ENCODE results near the gene LAIR1. TPM values are rescaled to one million over a fixed set of nuclear protein-coding genes. Genes with fewer than 3 reads are reported as not detected.

The LAIR1 gene
- total RNA-seq (2014; rRNA removed; shearing (Covaris generic)), result 0.07 and 0.33 TPM in 2 replicates

DNA sequence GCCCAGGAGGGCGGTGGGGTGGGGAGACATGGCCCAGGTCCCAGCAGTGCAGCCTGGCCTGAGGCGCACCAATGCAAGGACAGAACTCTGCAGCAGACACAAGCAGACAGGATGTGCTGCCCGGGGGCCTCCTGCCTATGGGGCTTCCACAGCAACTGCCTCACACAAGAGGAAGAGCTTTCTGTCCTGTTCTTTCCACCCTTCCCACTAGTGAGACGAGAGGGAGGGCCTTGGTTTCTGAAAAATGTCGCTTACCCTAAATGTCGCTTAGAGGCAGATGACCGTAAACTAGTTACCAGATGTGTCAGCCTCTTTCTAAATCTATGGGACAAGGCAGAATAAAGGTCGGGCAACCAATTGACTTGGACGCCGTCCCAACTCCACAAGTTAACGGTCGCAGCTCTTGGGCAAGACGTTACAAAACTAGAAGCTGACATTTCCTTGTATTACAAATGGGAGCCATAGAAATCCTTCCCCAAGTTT is at the start of gene LAIR1:
Gene LAIR1 (minus strand): TSS at position 157 of the 483 bp plus-strand sequence. CDS start 127 bp downstream, at position 30.
- no peak for DNase-seq
- Histone ChIP-seq H3K27me3 (ENCODE audit: control insufficient read depth, insufficient read depth, low read length) (no peaks in the 10 kb centered on the region), H3K36me3 (replicated peaks; ENCODE audit: control insufficient read depth, insufficient read depth, low read length) (no peaks in the 10 kb centered on the region), H3K4me3 (ENCODE audit: insufficient read depth, low read depth, low read length) (no peak within 1 kb of the TSS)

GRCh38 chr19:54414156-54414555 is 49.4 kb upstream of the LAIR1 start:
- no peaks in the 10 kb centered on the region for H3K36me3 ChIP-seq (replicated peaks; ENCODE audit: control insufficient read depth, insufficient read depth, low read length)
- peaks cover 34% of the 10 kb centered on the region for H3K27me3 ChIP-seq (ENCODE audit: control insufficient read depth, insufficient read depth, low read length)
- H3K4me3 ChIP-seq (ENCODE audit: insufficient read depth, low read depth, low read length), result no peak overlapping the region
- DNase-seq, result no peak

- DNase-seq, result no peak
- no peaks in the 10 kb centered on the region for H3K36me3 ChIP-seq (replicated peaks; ENCODE audit: control insufficient read depth, insufficient read depth, low read length)
- H3K4me3 ChIP-seq (ENCODE audit: insufficient read depth, low read depth, low read length), result no peak overlapping the region
- peaks cover 34% of the 10 kb centered on the region for H3K27me3 ChIP-seq (ENCODE audit: control insufficient read depth, insufficient read depth, low read length)
Measured at GRCh38 chr19:54412877-54413276, 48.1 kb upstream of the LAIR1 start.

GRCh38 chr19:54411033-54411432 is 46.3 kb upstream of the LAIR1 start:
- Histone ChIP-seq H3K27me3 (ENCODE audit: control insufficient read depth, insufficient read depth, low read length) (peaks cover 22% of the 10 kb centered on the region), H3K36me3 (replicated peaks; ENCODE audit: control insufficient read depth, insufficient read depth, low read length) (no peaks in the 10 kb centered on the region), H3K4me3 (ENCODE audit: insufficient read depth, low read depth, low read length) (no peak overlapping the region)
- no peak for DNase-seq

DNA sequence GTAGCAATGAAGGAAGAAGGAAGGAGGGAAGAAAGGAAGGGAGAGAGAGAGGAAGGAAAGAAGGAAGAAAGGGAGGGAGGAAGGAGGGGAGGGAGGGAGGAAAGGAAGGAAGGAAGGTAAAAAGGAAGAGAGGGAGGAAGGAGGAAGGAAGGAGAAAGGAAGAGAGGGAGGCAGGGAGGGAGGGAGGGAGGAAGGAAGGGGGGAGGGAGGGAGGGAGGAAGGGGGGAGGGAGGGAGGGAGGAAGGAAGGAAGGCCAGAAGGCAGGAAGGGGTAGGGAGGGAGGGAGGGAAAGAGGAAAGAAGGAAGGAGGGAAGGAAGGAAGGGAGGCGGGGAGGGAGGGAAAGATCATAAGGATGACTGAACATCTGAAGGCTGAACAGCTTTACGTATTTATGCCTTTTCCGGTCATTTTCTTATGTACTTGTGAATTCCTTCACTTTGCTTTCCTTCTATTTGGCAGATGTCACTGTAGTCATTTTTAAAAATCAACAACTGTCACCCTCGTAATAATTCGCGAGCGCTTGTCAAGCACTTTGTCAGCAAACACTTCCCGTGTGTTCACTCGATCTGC is 43.8 kb upstream of the LAIR1 start:
- no peak for DNase-seq
- H3K36me3 ChIP-seq (replicated peaks; ENCODE audit: control insufficient read depth, insufficient read depth, low read length), result no peaks in the 10 kb centered on the region
- H3K4me3 ChIP-seq (ENCODE audit: insufficient read depth, low read depth, low read length), result no peak overlapping the region
- H3K27me3 ChIP-seq (ENCODE audit: control insufficient read depth, insufficient read depth, low read length), result peaks cover 6% of the 10 kb centered on the region

- no peak overlapping the region for H3K4me3 ChIP-seq (ENCODE audit: insufficient read depth, low read depth, low read length)
- DNase-seq, result no peak
- H3K27me3 ChIP-seq (ENCODE audit: control insufficient read depth, insufficient read depth, low read length), result peaks cover 4% of the 10 kb centered on the region
- H3K36me3 ChIP-seq (replicated peaks; ENCODE audit: control insufficient read depth, insufficient read depth, low read length), result no peaks in the 10 kb centered on the region
Measured at GRCh38 chr19:54407780-54408179, 43.0 kb upstream of the LAIR1 start.

GRCh38 chr19:54405628-54406027 is 40.9 kb upstream of the LAIR1 start:
- no peaks in the 10 kb centered on the region for H3K36me3 ChIP-seq (replicated peaks; ENCODE audit: control insufficient read depth, insufficient read depth, low read length)
- H3K4me3 ChIP-seq (ENCODE audit: insufficient read depth, low read depth, low read length), result no peak overlapping the region
- DNase-seq, result no peak
- H3K27me3 ChIP-seq (ENCODE audit: control insufficient read depth, insufficient read depth, low read length), result peaks cover 2% of the 10 kb centered on the region

- DNase-seq, result no peak
Measured at GRCh38 chr19:54403054-54403453, 38.3 kb upstream of the LAIR1 start.

DNA sequence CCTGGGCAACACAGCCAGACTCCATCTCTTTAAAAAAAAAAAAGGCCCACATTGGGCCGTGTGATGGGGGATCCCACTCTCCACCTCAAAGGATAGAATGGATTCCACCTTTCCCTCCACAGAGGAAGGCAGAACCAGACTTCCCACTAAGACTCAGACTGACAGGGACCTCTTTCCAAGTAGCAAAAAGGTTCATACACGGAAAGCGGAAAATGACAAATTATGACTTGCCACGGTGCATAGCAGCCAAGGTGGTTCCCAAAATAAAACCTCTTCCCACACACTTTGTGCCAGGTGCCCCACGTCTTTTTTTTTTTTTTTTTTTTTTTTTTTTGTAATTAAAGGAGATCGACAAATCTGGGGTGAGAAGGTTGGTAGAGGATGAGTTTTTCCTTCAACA is 36.2 kb upstream of the LAIR1 start:
- no peaks in the 10 kb centered on the region for H3K36me3 ChIP-seq (replicated peaks; ENCODE audit: control insufficient read depth, insufficient read depth, low read length)
- no peak overlapping the region for H3K4me3 ChIP-seq (ENCODE audit: insufficient read depth, low read depth, low read length)
- no peaks in the 10 kb centered on the region for H3K27me3 ChIP-seq (ENCODE audit: control insufficient read depth, insufficient read depth, low read length)
- DNase-seq, result no peak

More at GRCh38 chr19:54403054-54403453, 38.3 kb upstream of the LAIR1 start:
- no peak overlapping the region for H3K4me3 ChIP-seq (ENCODE audit: insufficient read depth, low read depth, low read length)
- no peaks in the 10 kb centered on the region for H3K36me3 ChIP-seq (replicated peaks; ENCODE audit: control insufficient read depth, insufficient read depth, low read length)
- no peaks in the 10 kb centered on the region; the same call in 1 of the 2 replicates for H3K27me3 ChIP-seq (ENCODE audit: control insufficient read depth, insufficient read depth, low read length)

DNA sequence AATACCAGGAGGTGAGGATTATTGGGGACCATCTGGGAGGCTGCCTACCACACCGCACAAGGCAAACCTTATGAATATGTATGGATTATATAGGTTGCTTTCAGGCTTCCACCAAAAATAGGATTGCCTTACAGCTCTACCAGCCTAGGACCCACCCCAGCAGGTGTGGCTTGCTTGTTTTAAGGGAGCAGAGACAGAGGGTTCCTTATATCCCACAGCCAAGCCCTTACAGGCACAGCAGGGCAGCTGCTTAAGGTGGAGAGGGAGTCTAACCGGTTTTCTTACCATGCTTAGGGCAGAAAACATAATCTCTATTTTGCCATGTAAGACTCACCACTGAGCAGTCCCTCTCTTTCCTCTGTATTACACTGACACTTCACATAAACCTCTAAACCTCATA is 34.5 kb upstream of the LAIR1 start:
- no peak for DNase-seq
- Histone ChIP-seq H3K27me3 (ENCODE audit: control insufficient read depth, insufficient read depth, low read length) (no peaks in the 10 kb centered on the region), H3K36me3 (replicated peaks; ENCODE audit: control insufficient read depth, insufficient read depth, low read length) (no peaks in the 10 kb centered on the region), H3K4me3 (ENCODE audit: insufficient read depth, low read depth, low read length) (no peak overlapping the region)

DNA sequence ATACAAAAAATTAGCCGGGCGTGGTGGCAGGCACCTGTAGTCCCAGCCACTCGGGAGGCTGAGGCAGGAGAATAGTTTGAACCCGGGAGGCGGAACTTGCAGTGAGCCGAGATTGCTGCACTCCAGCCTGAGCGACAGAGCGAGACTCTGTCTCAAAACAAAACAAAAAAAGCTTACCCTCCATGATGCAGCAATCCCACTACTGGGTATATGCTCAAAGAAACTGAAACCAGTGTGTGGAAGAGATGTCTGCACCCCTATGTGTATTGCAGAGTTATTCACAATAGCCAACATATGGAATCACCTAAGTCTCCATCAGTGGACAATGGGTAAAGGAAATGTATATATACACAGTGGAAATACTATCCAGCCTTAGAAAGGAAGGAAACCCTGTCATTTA is 31.0 kb upstream of the LAIR1 start:
- no peak for DNase-seq
- Histone ChIP-seq H3K4me3 (ENCODE audit: insufficient read depth, low read depth, low read length) (no peak overlapping the region), H3K27me3 (ENCODE audit: control insufficient read depth, insufficient read depth, low read length) (no peaks in the 10 kb centered on the region), H3K36me3 (replicated peaks; ENCODE audit: control insufficient read depth, insufficient read depth, low read length) (no peaks in the 10 kb centered on the region)

GRCh38 chr19:54393381-54393780 is 28.6 kb upstream of the LAIR1 start:
- H3K36me3 ChIP-seq (replicated peaks; ENCODE audit: control insufficient read depth, insufficient read depth, low read length), result no peaks in the 10 kb centered on the region
- peaks cover 5% of the 10 kb centered on the region for H3K27me3 ChIP-seq (ENCODE audit: control insufficient read depth, insufficient read depth, low read length)
- no peak overlapping the region for H3K4me3 ChIP-seq (ENCODE audit: insufficient read depth, low read depth, low read length)
- no peak for DNase-seq

DNA sequence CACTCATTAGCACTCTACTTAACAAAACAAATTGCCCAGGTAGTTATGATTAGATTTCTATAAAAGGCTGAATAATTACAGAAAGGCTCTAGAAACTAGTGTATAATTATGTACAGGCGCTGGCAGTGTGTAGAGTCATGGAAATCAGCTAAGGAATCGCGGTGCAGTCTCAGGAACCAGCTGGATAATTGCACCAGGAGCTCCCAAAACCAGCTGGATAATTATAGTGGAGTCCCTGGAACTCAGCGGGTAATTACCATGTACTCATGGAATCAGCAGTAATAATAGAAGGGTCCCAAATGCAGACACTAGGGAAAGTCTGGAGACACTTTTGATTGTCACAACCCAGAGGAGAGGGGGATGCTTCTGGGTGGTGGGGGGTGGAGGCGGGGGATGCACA is 27.4 kb upstream of the LAIR1 start:
- Histone ChIP-seq H3K36me3 (replicated peaks; ENCODE audit: control insufficient read depth, insufficient read depth, low read length) (no peaks in the 10 kb centered on the region), H3K4me3 (ENCODE audit: insufficient read depth, low read depth, low read length) (no peak overlapping the region), H3K27me3 (ENCODE audit: control insufficient read depth, insufficient read depth, low read length) (peaks cover 7% of the 10 kb centered on the region)
- no peak for DNase-seq

GRCh38 chr19:54391589-54392061 is 26.9 kb upstream of the LAIR1 start:
- no peaks in the 10 kb centered on the region for H3K36me3 ChIP-seq (replicated peaks; ENCODE audit: control insufficient read depth, insufficient read depth, low read length)
- H3K27me3 ChIP-seq (ENCODE audit: control insufficient read depth, insufficient read depth, low read length), result peaks cover 7% of the 10 kb centered on the region
- H3K4me3 ChIP-seq (ENCODE audit: insufficient read depth, low read depth, low read length), result no peak overlapping the region
- DNase-seq, result peak; percentile 59

DNA sequence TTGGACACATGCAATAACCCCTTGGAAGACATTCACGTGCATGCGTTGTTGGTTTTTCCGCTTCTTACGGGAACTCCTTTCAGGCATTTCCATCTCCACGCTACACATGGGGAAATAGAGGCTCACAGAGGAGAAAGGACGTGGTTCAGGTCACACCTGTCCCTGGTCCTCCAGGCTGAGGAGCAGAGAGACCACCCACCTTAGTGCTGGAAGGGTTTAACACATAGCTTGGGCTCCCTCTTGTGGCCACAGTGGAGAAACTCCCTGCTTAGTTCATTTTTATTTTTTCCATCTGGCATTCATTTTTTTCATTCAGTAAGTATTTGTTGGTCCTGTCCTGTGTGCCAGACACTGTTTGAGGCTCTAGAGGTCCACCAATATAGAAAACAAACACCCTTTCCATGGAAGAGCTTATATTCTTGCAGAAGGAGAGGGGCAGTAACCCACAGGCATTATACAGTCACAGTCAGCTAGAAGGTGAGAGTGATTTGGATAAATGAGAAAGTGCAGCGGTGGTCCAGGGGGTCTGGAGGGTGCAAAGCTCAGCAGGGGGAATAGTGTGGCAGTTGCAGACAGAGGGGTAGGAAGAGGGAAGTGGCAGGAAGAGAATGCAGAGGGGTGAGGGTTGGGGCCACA is 26.3 kb upstream of the LAIR1 start:
- Histone ChIP-seq H3K36me3 (replicated peaks; ENCODE audit: control insufficient read depth, insufficient read depth, low read length) (no peaks in the 10 kb centered on the region), H3K4me3 (ENCODE audit: insufficient read depth, low read depth, low read length) (no peak overlapping the region), H3K27me3 (ENCODE audit: control insufficient read depth, insufficient read depth, low read length) (peaks cover 7% of the 10 kb centered on the region)
- peak; percentile 82 for DNase-seq
